Effector memory CD8-positive, alpha-beta T cell (primary cell): ENCODE data around the gene ATXN7.
A peak's percentile ranks its signal among the peaks of the same experiment; 100 is the strongest.

Experiments used
- ATAC-seq: fragments of 150-1000 bp; cut with Tn5 transposase; replicated peaks from 2 replicates; pipeline ENCODE4 v1.10.0; 2021; ENCODE audit warnings: mild to moderate bottlenecking, moderate library complexity
- DNase-seq, 3 experiments: peaks; one replicate each; pipeline ENCODE4 v3.0.0; 2021
- H3K27ac Mint-ChIP-seq, 2 donors: one replicate each; pipeline ENCODE4 v1.8.0; 2022; ENCODE audit warnings: mild to moderate bottlenecking in 2 of 2, mixed read lengths in 2 of 2, moderate library complexity in 2 of 2
- H3K27me3 Mint-ChIP-seq, 2 donors: one replicate each; pipeline ENCODE4 v1.8.0; 2022; ENCODE audit warnings: mixed read lengths in 2 of 2
- H3K36me3 Mint-ChIP-seq: one replicate; pipeline ENCODE4 v1.8.0; 2022; ENCODE audit warnings: mild to moderate bottlenecking, moderate library complexity, mixed read lengths; ENCODE audit not compliant: insufficient read depth
- H3K4me1 Mint-ChIP-seq, 2 donors: one replicate each; pipeline ENCODE4 v1.8.0; 2022; ENCODE audit warnings: low read depth in 2 of 2, mixed read lengths in 2 of 2
- H3K4me3 Mint-ChIP-seq, 2 donors: one replicate each; pipeline ENCODE4 v1.8.0; 2022; ENCODE audit warnings: mild to moderate bottlenecking in 2 of 2, mixed read lengths in 2 of 2, moderate library complexity in 2 of 2
- H3K9me3 Mint-ChIP-seq, 2 donors: one replicate each; pipeline ENCODE4 v1.8.0; 2022; ENCODE audit warnings: mixed read lengths in 2 of 2
- total RNA-seq, 9 experiments: gene quantifications; one replicate each; lab custom pipeline; 2026; lab: John Stamatoyannopoulos, UW

ATXN7 gene, protein sequence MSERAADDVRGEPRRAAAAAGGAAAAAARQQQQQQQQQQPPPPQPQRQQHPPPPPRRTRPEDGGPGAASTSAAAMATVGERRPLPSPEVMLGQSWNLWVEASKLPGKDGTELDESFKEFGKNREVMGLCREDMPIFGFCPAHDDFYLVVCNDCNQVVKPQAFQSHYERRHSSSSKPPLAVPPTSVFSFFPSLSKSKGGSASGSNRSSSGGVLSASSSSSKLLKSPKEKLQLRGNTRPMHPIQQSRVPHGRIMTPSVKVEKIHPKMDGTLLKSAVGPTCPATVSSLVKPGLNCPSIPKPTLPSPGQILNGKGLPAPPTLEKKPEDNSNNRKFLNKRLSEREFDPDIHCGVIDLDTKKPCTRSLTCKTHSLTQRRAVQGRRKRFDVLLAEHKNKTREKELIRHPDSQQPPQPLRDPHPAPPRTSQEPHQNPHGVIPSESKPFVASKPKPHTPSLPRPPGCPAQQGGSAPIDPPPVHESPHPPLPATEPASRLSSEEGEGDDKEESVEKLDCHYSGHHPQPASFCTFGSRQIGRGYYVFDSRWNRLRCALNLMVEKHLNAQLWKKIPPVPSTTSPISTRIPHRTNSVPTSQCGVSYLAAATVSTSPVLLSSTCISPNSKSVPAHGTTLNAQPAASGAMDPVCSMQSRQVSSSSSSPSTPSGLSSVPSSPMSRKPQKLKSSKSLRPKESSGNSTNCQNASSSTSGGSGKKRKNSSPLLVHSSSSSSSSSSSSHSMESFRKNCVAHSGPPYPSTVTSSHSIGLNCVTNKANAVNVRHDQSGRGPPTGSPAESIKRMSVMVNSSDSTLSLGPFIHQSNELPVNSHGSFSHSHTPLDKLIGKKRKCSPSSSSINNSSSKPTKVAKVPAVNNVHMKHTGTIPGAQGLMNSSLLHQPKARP
- 54.8 to 261 (median 144) reads per million in 9 experiments for total RNA-seq

- Mint-ChIP-seq H3K27ac (peak within 1 kb of the TSS; percentile 89 to 91), H3K4me3 (peak within 1 kb of the TSS; percentile 88 to 89), H3K27me3 (no peaks in the 10 kb centered on the region), H3K36me3 (peaks cover 31% of the 10 kb centered on the region), H3K4me1 (peaks cover 39 to 50% of the 10 kb centered on the region in 2 donors), H3K9me3 (no peaks in the 10 kb centered on the region)
- DNase-seq (peak; percentile 67 to 70 (median 69)), ATAC-seq (peak; percentile 85)
Observed at GRCh38 chr3:63863150-63864007, at the start of gene ATXN7, which contains the start of gene THOC7. ATXN7 (plus strand) TSS chr3:63863867; CDS start chr3:63912599, 48,732 bp downstream. THOC7 (minus strand) TSS chr3:63863805; CDS start chr3:63863790, 15 bp downstream.

- ATAC-seq (peak; percentile 39), DNase-seq (no peak)
- Mint-ChIP-seq H3K4me3 (no peak overlapping the region), H3K9me3 (no peaks in the 10 kb centered on the region), H3K36me3 (no peaks in the 10 kb centered on the region), H3K4me1 (peaks cover 9 to 15% of the 10 kb centered on the region in 2 donors), H3K27me3 (no peaks in the 10 kb centered on the region), H3K27ac (peak overlapping the region in 1 of 2 donors; percentile 67)
Observed at GRCh38 chr3:63814237-63814636, 49.4 kb upstream of the ATXN7 start.

DNA sequence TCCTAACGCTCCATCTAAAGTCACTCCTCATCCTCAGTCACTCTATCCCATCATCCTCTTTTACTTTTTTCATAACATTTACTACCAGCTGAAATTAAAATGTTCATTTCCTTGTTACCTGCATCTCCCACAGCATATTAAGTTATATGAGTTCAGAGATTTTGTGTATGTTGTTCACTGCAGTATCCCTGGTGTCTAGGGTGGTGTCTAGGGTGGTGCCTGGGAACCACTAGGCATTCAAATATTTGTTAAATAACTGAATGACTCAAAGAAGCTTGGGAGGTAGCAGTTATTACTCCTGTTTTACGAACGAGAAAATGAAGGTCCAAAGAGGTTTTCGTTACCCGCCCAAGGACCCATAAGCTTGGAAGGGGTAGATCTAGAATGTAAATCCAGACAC is 46.4 kb upstream of the ATXN7 start:
- H3K27ac Mint-ChIP-seq: no peak overlapping the region
- DNase-seq: no peak
- H3K4me1 Mint-ChIP-seq: peaks cover 9 to 15% of the 10 kb centered on the region in 2 donors
- H3K36me3 Mint-ChIP-seq: no peaks in the 10 kb centered on the region
- no peaks in the 10 kb centered on the region for H3K9me3 Mint-ChIP-seq
- ATAC-seq: no peak
- H3K4me3 Mint-ChIP-seq: no peak overlapping the region
- H3K27me3 Mint-ChIP-seq: no peaks in the 10 kb centered on the region

DNA sequence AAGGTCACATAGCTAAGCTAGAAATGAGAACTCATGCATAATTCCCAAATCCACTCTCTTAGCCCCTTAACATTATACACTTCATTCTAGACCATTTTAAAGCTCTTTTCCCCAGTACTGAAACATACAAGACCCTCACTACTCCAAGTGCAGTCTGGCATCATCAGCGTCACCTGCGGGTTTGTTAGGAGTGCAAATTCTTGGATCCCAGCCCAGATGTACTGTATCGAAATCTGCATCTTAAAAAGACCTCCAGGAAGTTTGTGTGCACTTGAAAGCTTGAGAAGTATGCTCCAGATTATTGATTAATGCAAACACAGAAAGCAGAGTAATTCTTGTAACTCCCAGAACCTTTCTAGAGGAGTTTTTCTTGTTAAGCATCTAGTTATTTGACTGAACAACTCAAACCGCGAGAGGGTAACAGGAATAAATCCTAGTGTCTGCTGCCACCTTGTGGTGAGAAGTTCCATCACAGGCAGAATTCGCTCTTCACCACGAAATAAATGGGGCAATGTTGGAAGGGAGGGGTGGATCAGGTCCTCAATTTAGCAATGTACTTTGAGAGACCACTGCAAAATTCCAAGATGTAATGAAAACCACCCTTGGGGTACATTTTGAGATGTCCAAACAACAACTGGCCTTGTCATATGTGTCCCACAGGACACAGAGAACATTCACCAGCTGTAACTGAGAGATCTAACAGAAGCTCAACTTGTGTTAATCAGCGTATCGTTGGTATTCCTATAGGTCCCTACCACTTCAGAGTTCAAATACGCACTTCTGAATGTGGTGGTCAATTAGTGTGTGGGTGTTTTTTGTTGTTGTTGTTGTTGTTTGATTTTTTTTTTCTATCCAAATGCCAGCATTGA is 45.2 kb upstream of the ATXN7 start:
- Mint-ChIP-seq H3K4me1 (peaks cover 9 to 15% of the 10 kb centered on the region in 2 donors), H3K4me3 (no peak overlapping the region), H3K27me3 (no peaks in the 10 kb centered on the region), H3K27ac (no peak overlapping the region), H3K36me3 (no peaks in the 10 kb centered on the region), H3K9me3 (no peaks in the 10 kb centered on the region)
- ATAC-seq: peak; percentile 59
- DNase-seq: peak; percentile 49 to 58 (median 57)

- Mint-ChIP-seq H3K4me3 (no peak within 1 kb of the TSS), H3K9me3 (no peaks in the 10 kb centered on the region), H3K27ac (no peak within 1 kb of the TSS), H3K4me1 (peaks cover 9 to 15% of the 10 kb centered on the region in 2 donors), H3K27me3 (no peaks in the 10 kb centered on the region), H3K36me3 (no peaks in the 10 kb centered on the region)
- DNase-seq (no peak), ATAC-seq (no peak)
Observed at GRCh38 chr3:63819151-63819398, 44.6 kb upstream of the ATXN7 start, which contains the start of gene C3orf49. C3orf49 (plus strand) TSS chr3:63819299; CDS start chr3:63819472, 173 bp downstream.

GRCh38 chr3:63824309-63824708 is 39.4 kb upstream of the ATXN7 start:
- no peaks in the 10 kb centered on the region for H3K36me3 Mint-ChIP-seq
- no peak overlapping the region for H3K27ac Mint-ChIP-seq

GRCh38 chr3:63830526-63830925 is 33.1 kb upstream of the ATXN7 start:
- Mint-ChIP-seq H3K9me3 (no peaks in the 10 kb centered on the region), H3K27me3 (no peaks in the 10 kb centered on the region), H3K4me3 (no peak overlapping the region), H3K27ac (no peak overlapping the region), H3K4me1 (no peaks in the 10 kb centered on the region), H3K36me3 (peaks cover 34% of the 10 kb centered on the region)
- DNase-seq (no peak), ATAC-seq (no peak)

More at GRCh38 chr3:63824309-63824708, 39.4 kb upstream of the ATXN7 start:
- Mint-ChIP-seq H3K27me3 (no peaks in the 10 kb centered on the region), H3K9me3 (no peaks in the 10 kb centered on the region), H3K4me3 (no peak overlapping the region), H3K4me1 (no peaks in the 10 kb centered on the region)
- no peak for DNase-seq
- no peak for ATAC-seq

GRCh38 chr3:63832395-63832794 is 31.3 kb upstream of the ATXN7 start:
- ATAC-seq (no peak), DNase-seq (no peak)
- H3K4me3 Mint-ChIP-seq: no peak overlapping the region
- no peaks in the 10 kb centered on the region for H3K9me3 Mint-ChIP-seq
- no peaks in the 10 kb centered on the region for H3K4me1 Mint-ChIP-seq
- H3K36me3 Mint-ChIP-seq: peaks cover 37% of the 10 kb centered on the region
- H3K27me3 Mint-ChIP-seq: no peaks in the 10 kb centered on the region
- no peak overlapping the region for H3K27ac Mint-ChIP-seq

- H3K27me3 Mint-ChIP-seq: no peaks in the 10 kb centered on the region
Observed at GRCh38 chr3:63841704-63842103, 22.0 kb upstream of the ATXN7 start.

DNA sequence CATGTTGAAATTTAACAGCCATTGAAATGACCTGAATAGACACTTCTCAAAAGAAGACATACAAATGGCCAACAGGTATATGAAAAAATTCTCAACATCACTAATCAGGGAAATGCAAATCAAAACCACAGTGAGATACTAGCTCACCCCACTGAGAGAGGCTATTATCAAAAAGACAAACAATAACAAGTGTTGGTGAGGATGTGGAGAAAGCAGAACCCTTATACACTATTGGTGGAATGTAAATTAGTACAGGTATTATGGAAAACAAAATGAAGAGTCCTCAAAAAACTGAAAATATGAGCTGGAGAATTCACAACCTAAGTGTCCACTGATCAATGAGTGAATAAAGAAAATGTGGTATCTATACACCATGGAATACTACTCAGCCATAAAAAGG is 21.5 kb upstream of the ATXN7 start:
- DNase-seq: no peak
- ATAC-seq: no peak
- Mint-ChIP-seq H3K27me3 (no peaks in the 10 kb centered on the region), H3K4me1 (peaks cover 4 to 13% of the 10 kb centered on the region in 2 donors), H3K36me3 (peaks cover 4% of the 10 kb centered on the region), H3K9me3 (no peaks in the 10 kb centered on the region), H3K27ac (no peak overlapping the region), H3K4me3 (no peak overlapping the region)

More at GRCh38 chr3:63841704-63842103, 22.0 kb upstream of the ATXN7 start:
- H3K27ac Mint-ChIP-seq: no peak overlapping the region
- H3K4me3 Mint-ChIP-seq: no peak overlapping the region
- H3K36me3 Mint-ChIP-seq: peaks cover 4% of the 10 kb centered on the region
- H3K4me1 Mint-ChIP-seq: peaks cover 4 to 13% of the 10 kb centered on the region in 2 donors
- no peaks in the 10 kb centered on the region for H3K9me3 Mint-ChIP-seq
- no peak for DNase-seq
- no peak for ATAC-seq

DNA sequence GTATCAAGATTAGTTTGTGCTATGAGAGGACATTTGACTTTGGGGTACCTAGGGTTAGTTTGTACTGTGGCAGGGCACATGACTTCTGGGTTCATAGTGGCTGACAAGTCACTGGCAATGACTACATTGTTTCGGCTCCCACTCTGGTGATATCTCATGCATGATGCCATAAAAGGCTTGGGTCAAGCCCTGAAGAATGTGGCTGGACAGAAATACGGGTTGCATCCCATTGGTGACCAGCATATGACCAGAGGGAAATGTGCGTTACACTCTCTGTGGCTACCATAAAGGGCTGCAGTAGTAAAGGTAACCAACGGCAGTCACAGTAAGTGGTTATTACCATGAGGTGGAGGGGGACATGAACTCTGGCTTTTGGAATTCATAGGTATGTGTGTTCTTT is 18.5 kb upstream of the ATXN7 start:
- Mint-ChIP-seq H3K27me3 (no peaks in the 10 kb centered on the region), H3K4me3 (no peak overlapping the region), H3K27ac (no peak overlapping the region), H3K9me3 (no peaks in the 10 kb centered on the region), H3K4me1 (peaks cover 9 to 14% of the 10 kb centered on the region in 2 donors), H3K36me3 (peaks cover 8% of the 10 kb centered on the region)
- ATAC-seq (no peak), DNase-seq (no peak)

DNA sequence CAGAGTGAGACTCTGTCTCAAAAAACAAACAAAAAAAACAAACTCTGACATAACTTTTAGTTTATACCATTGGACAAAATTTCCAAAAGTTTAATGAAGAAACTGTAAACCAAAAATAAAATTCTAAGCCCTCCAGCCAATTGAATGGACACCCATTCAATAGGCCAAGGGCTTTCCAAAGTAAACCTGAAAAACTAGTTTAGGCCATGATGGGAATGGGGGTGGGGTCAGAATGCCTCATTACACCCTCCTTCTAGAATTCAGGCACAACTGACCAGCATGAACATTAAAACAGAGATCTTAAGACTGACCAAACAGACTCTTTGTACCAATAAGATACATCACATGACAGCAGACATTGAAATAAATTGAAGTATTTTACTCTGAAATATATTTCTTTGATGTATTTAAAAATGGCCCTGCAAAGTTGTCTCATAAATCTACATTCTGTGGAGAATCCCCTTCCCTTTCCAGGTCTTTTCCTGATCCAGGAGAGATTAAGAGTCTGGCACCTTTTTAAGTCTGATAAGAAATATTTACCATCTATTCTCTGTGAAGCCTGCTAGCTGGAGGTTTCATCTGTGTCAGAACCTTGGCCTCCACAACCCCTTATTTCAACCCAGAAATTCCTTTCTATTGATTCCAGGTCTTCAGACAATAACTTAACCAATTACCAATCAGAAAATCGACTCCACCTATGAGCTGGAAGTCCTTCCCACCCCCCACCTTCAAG is 15.8 kb upstream of the ATXN7 start:
- H3K4me1 Mint-ChIP-seq: peaks cover 14 to 21% of the 10 kb centered on the region in 2 donors
- ATAC-seq (no peak), DNase-seq (no peak)
- H3K4me3 Mint-ChIP-seq: no peak overlapping the region
- H3K9me3 Mint-ChIP-seq: no peaks in the 10 kb centered on the region
- H3K27ac Mint-ChIP-seq: peak overlapping the region; percentile 17 to 65
- peaks cover 11% of the 10 kb centered on the region for H3K36me3 Mint-ChIP-seq
- H3K27me3 Mint-ChIP-seq: no peaks in the 10 kb centered on the region
